CD4-positive, alpha-beta T cell treated with Interleukin-1 beta for 1 hour (primary cell): ENCODE measurements around the gene MS4A18.
"Not testable (repeated sequence)": the region's sequence is repeated elsewhere in the genome, so short reads cannot be mapped to it uniquely, and the experiment has no call there.

Experiments used
- DNase-seq, 2 donors: peaks; one replicate each; pipeline ENCODE4 v3.0.0-alpha.2; 2020 to 2022

Gene MS4A18

DNA sequence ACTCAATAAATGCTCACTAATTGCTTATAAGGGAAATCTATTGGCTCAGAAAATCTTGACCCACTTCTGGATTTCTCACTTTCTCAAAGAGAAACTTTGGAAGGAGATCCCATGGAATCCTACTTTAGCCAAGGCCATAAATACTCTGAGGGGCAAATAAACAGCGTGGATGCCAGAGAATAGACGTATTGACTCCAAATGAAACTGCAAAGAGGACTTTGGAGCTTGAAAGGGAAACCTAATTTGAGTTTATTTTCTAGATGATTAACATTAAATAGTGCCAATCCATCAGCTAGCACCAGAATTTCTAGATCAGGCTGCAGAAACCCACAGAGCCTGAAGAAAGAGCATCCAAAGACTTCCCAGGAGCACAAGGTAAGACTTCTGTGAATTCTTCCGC lies at the start of gene MS4A18:
Gene MS4A18, plus strand, starts transcription at position 301 of the 400 bp plus-strand sequence.
- no peak for DNase-seq

DNA sequence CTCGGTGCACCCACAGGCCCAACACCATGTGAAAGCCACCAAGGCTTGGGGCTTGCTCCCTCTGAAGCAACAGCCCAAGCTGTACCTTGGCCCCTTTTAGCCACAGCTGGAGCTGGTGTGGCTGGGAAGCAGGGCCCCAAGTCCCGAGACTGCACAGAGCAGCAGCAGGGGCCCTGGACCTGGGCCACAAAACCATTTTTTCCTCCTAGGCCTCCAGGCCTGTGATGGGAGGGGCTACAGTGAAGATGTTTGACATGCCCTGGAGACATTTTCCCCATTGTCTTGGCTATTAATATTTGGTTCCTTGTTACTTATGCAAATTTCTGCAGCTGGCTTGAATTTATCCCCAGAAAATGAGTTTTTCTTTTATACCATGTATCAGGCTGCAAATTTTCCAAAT lies 46.3 kb upstream of the MS4A18 start:
- not testable (repeated sequence) for DNase-seq

DNA sequence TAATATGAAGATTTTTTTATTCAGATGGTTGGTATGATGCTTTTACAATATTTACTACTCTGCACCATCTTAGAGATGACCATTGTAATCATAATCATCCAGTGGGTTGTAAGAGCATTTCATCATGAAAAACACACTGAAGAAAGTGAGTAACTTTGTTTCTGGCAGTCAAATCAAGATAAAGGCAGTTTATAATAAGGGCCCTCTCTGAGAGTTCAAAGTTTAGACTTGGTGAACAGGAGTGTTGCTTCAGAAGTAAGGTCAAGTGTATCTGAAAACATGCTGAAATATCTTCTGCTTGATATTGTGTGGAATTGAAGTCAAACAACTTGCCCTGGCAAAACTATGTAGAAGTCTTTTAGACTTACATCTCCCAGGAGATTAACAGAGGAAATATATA lies 44.6 kb upstream of the MS4A18 start:
- no peak for DNase-seq

DNA sequence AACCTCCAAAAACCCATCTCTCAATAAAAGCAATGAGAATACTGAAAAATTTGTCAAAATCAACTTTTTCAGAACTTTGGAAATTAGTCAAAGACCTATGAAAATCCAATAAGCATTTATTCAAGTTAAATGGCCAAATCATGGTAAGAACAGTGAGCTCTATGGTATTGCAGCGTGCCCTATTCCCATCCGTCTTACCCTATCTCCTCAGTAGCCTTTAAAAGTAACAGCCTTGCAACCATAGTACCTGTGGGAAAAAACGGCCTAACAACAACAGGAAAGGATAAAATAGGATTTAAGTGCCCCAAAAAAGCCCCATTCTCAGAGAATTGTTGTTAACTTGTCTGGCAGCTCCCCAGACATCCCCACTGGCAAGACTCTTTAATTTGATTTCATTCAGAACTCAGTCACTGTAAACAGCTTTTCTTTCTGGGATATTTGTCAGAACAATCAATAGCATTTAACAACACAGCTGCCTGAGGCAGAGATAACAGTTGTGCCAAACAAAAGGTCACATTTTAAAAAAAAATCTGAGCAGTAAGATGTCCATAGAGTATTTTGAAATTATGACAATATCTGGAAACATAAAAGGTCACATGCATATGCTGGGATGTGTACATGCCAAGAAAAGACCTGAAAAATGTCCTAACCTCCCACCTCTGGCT lies 43.9 kb upstream of the MS4A18 start:
- no peak for DNase-seq

DNA sequence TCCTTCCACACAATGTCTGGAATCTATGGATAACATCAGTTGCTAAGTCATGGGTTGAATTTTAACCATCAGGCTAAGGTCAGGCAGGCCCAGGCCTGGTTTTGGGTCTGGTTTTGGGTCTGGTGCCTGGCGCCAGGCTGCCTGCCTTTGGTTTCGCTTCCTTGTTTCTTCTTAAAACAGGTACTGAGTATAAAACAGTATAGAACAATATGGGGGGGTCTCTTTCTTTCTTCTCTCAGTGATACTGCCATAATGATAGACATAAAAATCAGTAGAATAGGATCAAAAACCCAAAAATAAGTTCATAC lies 40.0 kb upstream of the MS4A18 start:
- peak in 1 of 2 donors; percentile 10 for DNase-seq

DNA sequence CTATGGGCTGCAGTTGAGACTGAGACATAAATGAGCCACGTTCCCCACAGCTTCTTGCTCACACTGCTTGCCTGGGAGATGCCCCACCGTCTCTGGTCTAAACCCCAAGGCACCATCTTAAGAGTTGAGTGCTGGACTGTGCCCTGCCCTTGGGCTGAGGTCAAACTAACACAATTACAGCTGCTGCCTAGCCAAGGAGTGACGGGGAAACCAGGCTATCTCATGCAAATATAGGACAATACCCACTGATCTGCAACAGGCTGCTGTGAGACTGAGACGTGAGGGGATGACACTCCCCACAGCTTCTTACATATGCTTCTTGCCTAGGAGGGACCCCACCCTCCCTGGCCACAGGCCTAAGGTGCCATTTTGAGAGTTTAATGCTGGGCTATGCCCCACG lies 32.9 kb upstream of the MS4A18 start:
- DNase-seq = no peak

DNA sequence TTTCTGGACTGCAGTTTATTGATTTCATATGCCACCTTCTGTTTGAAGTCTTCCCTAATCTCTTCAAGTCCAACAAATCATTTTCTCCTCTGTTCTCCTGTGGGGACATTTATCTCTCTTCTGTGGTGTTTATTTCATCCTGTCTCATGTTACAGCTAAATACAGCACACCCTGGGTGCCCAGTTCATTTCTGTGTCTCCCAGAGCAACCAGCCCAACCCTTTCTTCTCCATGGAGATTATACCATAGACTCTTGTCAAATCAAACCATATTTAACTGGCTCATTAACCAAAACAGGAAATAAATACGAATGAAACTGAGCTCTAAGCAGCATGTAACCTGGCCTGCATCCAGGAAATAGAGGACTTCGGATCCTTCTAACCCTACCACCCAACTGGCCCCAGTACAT lies 25.2 kb upstream of the MS4A18 start, which contains the start of gene MS4A8:
Gene MS4A8, plus strand, starts transcription at position 329 of the 408 bp plus-strand sequence. CDS start 1,249 bp downstream, outside the sequence.
- no peak for DNase-seq

DNA sequence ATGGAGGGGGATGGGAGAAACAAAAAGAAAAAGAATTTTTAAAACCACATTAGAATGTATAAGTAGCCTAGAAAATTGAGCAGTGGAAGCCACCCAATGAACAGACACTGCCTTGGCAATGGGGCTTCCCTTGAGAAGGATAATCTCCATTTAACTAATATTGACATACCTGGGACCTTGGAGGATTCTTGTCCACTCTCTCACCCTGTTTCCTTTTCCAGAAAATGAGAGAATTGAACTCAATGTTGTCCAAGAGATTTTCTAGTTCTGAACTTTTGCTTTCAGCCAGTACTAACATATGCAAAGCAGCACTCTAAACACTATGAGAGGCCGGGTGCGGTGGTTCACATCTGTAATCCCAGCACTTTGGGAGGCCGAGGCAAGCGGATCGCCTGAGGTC lies 24.6 kb upstream of the MS4A18 start:
- no peak for DNase-seq

DNA sequence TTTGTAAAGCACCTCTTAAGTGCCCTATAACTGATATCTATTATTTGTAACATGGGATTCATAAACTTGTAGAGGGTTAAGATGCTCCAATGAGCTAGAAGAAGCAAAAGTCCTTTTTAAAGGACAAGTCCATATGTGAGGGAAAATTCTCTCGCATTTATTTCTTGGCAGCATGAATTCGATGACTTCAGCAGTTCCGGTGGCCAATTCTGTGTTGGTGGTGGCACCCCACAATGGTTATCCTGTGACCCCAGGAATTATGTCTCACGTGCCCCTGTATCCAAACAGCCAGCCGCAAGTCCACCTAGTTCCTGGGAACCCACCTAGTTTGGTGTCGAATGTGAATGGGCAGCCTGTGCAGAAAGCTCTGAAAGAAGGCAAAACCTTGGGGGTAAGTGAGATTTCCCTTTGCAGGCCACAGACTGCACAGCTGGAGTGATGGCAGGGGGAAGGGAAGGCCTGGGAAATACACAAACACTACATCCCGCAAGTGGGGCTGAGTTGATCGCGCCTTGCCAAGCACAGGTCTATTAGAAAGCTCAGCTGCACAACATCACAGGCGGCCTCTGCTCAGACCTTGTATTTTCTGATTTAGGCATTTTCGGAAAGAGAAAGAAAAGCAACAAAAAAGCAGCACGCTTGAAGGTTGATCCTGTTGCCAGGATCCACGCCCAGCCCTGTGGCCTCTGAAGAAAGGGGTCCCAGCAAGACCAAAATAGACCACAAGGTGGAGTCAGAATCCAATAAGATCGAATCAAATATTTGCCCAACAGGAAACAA lies 23.6 kb upstream of the MS4A18 start:
- DNase-seq = no peak

DNA sequence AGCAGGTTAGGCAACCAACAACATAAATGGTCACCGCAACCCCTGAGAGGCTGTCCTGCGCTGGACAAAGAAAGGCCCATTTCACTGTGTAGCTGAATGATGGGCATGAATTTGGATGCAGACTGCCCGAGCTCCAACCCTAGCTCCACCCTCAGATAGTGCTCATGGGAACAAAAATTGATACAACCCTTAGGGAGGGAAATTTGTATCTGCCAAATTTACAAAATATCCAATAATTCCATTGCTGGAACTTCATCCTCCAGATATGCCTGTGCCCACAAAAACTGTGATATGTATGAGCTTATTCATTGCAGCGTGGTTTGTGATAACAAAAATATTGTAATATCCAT lies 23.1 kb upstream of the MS4A18 start:
- no peak for DNase-seq

DNA sequence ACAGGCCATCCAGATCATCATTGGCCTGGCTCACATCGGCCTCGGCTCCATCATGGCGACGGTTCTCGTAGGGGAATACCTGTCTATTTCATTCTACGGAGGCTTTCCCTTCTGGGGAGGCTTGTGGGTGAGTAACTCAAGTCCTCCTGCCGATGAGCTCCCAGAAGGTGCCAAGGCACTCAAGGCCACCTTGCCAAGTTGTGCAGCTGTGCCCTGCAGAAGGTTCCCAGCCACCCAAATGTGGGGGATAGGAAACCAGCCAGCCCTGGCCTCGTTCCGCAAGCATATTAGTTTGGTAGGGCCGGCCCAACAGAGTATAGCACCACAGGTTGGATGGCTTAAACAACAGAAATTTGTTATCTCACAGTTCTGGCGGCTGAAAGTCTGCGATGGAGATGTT lies 21.1 kb upstream of the MS4A18 start:
- DNase-seq = no peak

DNA sequence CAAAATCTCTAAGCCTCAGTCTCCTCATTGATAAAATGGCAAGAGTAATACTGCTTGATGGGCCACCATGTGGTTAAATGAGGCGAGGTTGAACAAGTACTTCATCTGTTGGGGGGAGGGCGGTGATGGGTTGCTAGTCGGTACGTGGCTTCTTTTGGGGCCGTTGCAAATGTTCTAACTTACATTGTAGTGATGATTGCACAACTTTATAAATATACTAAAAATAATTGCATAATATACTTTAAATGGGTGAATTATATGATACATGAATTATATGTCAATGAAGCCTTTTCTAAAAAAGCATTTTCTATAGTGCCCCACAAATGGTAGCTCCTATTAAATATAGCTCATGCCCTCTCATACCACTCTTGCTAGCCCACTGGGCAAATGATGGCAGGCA lies 18.6 kb upstream of the MS4A18 start:
- no peak for DNase-seq

DNA sequence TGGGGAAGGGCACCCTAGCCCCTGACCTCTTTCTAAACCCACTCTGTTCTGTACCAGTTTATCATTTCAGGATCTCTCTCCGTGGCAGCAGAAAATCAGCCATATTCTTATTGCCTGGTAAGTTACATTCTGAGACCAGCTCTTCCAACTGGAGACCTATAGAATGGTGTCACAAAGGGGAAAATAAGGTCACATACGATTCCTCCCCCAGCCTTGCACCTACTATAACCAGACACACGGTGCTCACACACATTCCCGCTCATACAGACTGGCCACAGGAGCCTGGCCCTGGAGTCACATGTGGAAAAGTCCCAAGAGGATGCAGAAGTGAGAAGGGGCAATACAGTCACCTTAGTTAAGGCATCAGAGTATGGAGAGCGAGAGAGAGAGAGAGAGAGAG lies 17.6 kb upstream of the MS4A18 start:
- DNase-seq = no peak

DNA sequence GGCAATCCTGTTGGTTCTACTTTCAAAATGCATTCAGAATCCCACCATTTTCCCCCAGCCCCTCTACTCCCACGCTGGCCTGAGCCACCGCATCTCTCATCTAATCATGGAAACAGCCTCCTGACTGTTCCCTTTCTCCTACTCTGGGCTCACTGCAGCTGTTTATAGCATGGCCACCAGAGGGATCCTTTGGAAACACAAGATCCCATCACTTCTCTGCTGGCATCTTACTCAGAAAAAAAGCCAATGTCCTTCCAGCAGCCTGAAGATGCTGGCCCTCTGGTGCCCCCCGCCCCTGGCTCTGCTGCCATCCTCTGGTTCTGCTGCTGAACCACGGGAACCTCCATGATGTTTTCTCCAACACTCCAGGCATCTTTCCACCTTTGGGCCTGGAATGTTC lies 14.0 kb upstream of the MS4A18 start:
- DNase-seq = no peak

DNA sequence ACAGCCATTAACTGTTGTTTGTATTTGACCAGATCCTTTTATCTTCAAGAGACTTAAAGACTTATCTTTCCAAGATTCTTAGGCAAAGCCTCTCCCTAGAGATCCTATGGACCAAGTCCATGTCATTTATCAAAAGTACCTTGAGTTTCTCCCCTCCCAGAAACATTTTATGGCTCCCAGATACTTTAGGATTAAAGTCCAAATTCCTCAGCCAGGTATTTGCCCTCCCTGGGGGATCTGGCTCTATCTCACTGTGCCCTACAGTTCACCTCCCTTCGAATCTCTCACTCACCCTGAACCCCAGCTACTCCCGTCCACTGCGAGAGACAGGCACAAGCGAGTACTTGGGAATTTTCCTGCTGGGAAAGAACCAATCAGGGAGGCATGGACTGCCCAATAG lies 13.2 kb upstream of the MS4A18 start:
- no peak for DNase-seq

DNA sequence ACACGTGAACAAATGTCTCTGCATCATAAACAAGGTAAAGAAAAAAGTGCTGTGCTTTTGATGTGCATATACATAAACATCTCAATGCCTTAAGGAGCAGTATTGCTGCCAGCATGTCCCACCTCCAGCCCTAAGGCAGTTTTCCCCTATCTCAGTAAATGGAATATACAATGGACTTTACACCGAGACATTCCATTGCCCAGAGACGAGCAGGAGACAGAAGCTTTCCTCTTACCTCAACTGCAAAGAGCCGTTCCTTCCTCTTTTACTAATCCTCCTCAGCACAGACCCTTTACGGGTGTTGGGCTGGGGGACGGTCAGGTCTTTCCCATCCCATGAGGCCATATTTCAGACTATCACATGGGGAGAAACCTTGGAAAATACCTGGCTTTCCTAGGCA lies 11.1 kb upstream of the MS4A18 start:
- DNase-seq = not testable (repeated sequence)

DNA sequence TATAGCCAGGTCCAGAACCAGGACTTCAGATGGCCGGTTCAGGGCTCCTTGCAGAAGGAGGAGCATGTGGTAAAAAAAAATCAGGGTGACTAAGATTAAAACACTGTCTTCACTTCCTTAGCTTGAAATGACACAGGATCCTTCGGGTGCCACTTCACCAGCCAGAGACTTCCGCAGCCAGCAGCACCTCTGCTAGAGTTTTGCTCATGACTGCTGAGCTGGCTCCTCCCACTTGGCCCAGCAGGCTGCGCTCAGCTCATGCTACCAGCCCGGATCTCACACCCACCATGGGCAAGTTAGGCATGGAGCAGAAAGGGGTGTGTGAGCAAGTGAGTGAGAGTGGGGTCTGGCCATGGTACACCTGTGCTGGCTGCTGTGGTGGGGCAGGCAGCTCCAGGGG lies 6.6 kb upstream of the MS4A18 start:
- DNase-seq = peak; percentile 7 to 14

DNA sequence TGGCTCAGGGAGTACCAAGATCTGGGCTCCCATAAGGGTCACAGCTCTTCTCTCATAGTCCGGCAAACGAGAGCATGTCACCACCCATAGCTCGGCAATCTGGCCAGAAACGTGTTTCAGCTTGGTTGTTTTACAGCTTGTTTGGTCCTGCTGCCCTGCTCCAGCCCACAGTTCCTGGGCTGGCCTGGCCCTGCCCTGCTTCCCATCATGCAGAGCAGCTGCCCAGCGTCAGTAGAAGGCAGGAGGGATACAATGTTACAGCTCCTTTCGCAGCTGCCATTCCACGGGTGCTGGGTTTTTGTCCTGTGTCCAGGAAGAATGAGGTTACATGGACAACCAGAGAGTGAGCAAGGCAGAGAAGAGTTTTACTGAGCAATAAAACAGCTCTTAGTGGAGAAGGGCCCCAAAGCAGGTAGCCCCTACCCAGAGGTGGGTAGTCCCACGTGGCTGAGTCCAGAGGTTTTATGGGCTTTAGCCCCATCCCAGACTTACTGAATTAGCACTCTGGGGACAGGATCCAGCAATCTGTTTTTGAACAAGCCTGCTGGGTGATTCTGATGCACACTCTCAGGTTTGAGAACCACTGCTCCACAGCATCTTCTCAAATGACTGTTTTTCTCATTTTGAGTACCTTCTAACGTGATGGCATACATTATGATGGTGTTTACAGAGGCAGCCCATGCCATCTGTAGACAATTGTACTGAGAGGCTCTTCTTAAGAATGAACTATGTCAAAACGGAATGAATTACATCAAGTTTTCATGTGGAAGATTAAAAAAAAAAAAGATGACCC lies 5.8 kb upstream of the MS4A18 start:
- DNase-seq = no peak

DNA sequence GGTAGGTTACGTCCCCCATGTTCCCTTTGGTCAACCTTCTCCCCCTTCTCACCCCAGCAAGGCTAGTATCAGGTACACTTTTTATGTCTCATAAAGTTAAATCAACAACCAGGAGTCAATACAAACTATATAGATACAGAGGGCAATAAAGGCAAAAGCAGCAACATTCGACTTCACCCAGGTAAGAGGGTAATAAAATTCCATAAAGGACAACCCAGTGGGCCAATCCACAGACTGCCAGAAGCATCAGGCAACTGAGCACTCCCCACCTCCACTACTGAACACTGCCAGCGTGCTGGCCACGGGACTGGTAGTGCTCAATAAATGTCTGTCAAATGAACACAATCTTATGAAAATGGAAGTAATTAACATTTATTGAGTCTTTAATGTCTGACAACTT lies 5.1 kb upstream of the MS4A18 start:
- DNase-seq = no peak

DNA sequence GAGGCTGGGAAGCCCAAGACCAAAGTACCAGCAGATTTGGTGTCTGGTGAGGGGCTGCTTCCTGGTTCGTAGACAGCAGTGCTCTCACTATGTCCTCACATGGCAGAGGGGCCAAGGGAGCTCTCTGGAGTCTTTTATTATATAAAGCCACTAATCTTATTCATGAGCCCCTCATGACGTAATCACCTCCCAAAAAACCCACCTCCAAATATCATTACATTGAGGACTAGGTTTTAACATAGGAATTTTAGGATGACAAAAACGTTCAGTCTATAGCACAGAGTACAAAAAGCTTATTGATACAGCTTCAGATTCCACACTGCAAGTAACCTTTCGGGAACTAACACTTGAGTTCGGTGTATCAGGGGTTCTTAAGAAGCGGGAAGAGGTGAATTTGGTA lies 4.1 kb upstream of the MS4A18 start:
- DNase-seq = no peak

DNA sequence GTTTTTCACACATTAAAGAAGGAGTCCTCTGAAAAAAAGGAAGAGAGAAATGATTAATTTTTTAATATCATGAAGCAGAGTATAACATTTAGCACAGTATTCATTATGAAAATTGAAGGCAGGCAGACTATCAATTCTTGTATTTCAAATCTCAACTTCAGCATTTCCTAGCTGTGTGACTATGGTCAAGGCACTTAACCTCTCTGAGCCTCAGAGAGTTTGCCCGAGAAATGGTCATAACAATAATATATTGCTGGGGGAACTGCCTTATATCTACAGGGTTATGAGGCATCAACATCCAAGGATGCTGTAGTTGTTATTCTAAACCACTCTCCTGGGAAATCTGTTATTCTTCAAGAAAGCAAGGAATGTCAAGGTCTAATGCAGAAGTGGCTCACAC lies 1.1 kb downstream of the MS4A18 start:
- no peak for DNase-seq

DNA sequence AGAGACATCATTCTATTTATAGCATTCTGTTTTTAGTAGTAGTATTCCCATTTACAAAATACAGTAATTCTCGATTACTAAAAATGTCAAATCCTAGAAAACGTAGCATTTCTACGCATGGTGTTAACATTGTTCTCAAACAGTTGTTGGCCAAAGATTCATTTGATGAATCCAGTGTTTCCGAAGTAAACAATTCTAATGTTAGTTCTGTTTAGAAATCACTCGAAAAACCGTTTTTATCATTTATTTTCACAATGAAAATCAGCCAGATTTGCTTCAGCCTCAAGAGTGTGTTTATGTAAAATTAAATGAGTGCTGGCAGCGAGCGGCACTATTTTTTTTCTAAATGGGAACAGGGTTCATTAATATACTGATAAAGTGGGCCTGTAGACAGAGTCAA lies 7.1 kb downstream of the MS4A18 start:
- DNase-seq = no peak

DNA sequence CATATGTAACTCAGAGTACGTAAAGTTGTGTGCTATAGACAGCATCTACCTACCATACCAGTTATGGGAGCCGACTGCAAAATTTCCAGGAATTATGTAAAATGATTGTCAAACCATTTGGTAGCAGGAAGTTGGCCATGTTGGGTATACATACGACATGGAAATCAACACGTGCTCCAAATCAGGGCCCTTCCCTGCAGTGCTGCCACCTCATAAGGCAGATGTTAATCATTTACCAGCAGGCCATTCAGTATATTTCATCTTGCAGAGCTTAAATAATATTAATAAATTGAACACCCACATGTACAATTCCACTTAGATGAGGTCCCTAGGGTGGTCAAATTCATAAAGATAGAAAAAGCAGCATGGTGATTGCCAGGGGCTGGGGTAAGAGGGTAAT lies 9.8 kb downstream of the MS4A18 start:
- DNase-seq = no peak

DNA sequence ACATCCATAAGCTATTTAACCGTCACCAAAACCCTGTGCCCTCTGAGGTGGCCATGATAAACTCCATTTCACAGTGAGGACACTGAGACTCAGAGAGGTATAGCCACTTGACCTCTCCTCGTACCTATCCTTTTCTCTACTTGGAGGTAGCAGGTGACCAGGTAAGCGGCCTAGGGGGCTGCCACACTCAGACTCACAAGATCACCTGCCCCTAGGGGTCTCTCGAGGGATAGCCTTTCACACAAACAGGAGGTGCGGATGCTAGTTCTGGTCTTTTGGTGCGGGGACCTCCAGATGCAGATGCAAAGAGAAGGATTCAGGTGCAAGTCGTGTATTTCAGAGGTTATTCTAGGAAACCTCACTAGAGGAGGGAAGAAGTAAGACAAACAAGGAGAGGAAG lies 14.6 kb downstream of the MS4A18 start:
- no peak for DNase-seq
